Right ventricle myocardium inferior (tissue), 1 donor: Measurements from ENCODE around the gene BID. TPM values are rescaled to one million over a fixed set of nuclear protein-coding genes. Genes with fewer than 3 reads are reported as not detected.
A peak's percentile ranks its signal among the peaks of the same experiment; 100 is the strongest.
"Not testable (repeated sequence)": the region's sequence is repeated elsewhere in the genome, so short reads cannot be mapped to it uniquely, and the experiment has no call there.

Experiments
- ATAC-seq: fragments of 200-7000 bp; cut with Tn5 transposase; one replicate; pipeline ENCODE4 v1.9.1; 2020; ENCODE audit warnings: mild to moderate bottlenecking, moderate library complexity
- DNase-seq: peaks from one replicate; pipeline ENCODE4 v3.0.0; 2021; ENCODE audit errors: missing footprints
- intact Hi-C: fragments of 100-400 bp; cut with DNase I; formaldehyde crosslinking; loops from one replicate; pipeline ENCODE4 v1.11.0; 2022
- microRNA-seq: library from miRNA; unstranded; fragments of <30 nt; microRNA quantifications from one replicate; pipeline ENCODE4 v1.2.0, GENCODE V29; 2020
- total RNA-seq: library from RNA; stranded (reverse); fragmentation: NEBNext Ultra II Directional; extraction: Animal tissue kit (Norgen Biotek cat#: 25700); gene quantifications from one replicate; pipeline ENCODE4 v1.2.1, GENCODE V29; 2021
- donor health status: DM: no; HTN: yes; CAD: no; lungs with severe emphysema.

The BID gene
- total RNA-seq, 1 donor from 2014 or later = 23.2 TPM

DNA sequence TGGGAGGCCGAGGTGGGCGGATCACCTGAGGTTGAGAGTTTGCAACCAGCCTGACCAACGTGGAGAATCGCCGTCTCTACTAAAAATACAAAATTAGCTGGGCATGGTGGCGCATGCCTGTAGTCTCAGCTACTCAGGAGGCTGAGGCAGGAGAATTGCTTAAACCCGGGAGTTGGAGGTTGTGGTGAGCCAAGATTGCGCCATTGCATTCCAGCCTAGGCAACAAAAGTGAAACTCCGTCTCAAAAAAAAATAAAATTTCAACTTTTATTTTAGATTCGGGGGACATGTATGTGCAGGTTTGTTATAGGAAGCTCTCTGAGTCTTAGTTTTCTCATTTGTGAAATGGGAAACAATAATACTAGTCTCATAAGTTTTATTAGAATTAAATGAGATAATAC, 77.1 kb downstream of the BID start:
- ATAC-seq, DNase-seq, intact Hi-C loops: not testable (repeated sequence)

DNA sequence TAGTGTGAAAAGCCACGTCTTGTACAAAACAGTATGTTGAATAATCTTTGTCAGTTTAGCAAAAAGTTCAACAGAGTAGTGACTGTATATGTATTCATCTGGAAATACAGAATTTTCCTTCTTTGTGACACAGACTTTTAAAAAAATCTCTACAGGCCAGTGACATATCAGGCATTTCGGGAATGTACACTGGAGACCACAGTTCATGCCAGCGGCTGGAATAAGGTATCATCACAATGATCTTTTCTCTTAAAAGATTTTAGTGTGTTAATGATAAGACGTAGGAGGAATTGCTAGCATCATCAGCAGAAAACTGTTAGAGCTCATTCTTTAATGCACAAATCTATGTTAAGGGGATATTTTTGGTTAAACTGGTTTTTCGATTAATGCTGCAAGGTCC, 78.3 kb downstream of the BID start:
- DNase-seq (no peak), ATAC-seq (no peak)
- intact Hi-C loops = no loop called here

DNA sequence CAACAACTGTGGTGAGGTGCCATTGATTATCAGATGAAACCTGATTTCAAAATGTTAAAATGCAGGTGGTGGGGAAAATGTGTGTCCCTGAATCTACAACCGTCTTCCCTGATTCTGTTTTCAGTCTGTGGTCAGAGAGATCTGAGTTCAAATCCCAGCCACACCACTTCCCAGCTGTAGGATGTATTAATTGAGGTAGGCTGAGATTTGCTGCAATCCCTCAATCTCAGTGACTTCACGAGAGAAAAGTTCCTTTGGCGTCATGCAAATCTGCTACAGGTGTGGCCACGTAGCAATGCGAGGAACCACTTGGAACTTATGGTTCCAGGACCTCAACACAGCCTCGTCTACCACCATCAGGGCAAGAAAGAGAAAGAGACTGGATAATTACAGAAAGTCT, 79.5 kb downstream of the BID start:
- no peak for ATAC-seq
- intact Hi-C loops = no loop called here

DNA sequence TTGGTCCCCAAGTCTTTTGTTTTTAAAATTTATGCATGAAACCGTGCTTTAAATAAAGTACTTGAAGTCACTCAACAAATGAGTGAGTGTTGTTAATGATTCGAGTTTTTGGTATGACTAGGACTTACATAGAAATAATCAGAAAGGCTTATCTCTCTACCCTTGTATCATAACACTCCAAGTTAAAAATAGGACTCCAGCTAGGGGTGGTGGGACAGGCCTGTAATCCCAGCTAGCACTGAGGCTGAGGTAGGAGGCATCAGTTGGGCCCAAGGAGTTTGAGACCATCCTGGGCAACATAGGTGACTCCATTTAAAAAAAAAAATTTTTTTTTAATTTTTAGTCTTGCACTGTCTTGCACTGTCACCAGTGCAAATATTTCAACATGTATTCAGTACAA, 80.1 kb downstream of the BID start:
- intact Hi-C loops = no loop called here
- DNase-seq = no peak
- peak; percentile 26 for ATAC-seq

More for the DNA sequence above, 79.5 kb downstream of the BID start:
- DNase-seq = no peak

DNA sequence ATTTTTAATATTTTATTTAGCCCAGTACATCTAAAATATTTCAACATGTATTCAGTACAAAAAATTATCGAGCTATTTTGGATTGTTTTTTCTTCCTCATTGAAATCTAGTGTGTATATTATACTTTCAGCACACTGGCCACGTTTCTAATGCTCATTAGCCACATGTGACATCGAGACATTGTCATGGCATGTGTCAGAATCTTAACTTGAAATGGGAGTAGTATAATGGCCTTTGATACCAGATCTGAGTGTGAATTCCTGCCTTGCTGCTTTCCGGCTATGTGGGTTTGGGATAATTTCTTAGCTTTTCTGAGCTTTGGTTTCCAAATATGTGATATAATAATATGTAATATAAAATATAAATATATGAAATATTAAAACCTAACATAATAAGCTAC, 81.4 kb downstream of the BID start:
- DNase-seq (no peak), ATAC-seq (no peak)
- intact Hi-C loops = no loop called here

DNA sequence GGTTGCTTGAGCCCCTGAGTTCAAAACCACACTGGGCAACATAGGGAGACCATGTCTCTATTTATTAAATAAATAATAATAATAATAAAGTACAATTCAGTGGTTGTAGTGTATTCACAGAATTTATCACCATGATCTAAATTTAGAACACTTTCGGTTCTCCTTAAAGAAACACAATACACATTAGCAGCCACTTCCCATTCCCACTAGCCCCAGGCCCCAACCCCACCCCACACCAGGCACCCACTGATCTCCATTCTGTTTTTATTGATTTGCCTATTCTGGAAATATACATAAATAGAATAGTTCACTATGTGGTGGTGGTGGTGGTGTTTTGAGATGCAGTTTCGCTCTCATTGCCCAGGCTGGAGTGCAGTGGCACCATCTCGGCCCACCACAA, 90.0 kb downstream of the BID start:
- intact Hi-C loops = no loop called here
- DNase-seq = no peak
- no peak for ATAC-seq

Small RNA genes within 50 kb of the gene (microRNA-seq; reads per million reads assigned to microRNA genes)
- not detected for gene MIR3198-1

Other genes starting within 250 kb of the BID start
- 2.1 TPM for gene SLC25A18, start 211.0 kb downstream of the BID start, total RNA-seq
- 200 TPM for gene ATP6V1E1, start 145.7 kb downstream of the BID start, total RNA-seq
- gene BCL2L13, start 135.7 kb downstream of the BID start, total RNA-seq = 95.9 TPM